Measurements from ENCODE around the gene TRAPPC3L. TPM values are rescaled to one million over a fixed set of nuclear protein-coding genes. Genes with fewer than 3 reads are reported as not detected.
A peak's percentile ranks its signal among the peaks of the same experiment; 100 is the strongest.

TRAPPC3L gene
- total and polyA plus RNA-seq, 2 of the 8 experiments (the other 6 are each of a cell fraction or from before 2014, with no cell fraction given) = not detected

DNA sequence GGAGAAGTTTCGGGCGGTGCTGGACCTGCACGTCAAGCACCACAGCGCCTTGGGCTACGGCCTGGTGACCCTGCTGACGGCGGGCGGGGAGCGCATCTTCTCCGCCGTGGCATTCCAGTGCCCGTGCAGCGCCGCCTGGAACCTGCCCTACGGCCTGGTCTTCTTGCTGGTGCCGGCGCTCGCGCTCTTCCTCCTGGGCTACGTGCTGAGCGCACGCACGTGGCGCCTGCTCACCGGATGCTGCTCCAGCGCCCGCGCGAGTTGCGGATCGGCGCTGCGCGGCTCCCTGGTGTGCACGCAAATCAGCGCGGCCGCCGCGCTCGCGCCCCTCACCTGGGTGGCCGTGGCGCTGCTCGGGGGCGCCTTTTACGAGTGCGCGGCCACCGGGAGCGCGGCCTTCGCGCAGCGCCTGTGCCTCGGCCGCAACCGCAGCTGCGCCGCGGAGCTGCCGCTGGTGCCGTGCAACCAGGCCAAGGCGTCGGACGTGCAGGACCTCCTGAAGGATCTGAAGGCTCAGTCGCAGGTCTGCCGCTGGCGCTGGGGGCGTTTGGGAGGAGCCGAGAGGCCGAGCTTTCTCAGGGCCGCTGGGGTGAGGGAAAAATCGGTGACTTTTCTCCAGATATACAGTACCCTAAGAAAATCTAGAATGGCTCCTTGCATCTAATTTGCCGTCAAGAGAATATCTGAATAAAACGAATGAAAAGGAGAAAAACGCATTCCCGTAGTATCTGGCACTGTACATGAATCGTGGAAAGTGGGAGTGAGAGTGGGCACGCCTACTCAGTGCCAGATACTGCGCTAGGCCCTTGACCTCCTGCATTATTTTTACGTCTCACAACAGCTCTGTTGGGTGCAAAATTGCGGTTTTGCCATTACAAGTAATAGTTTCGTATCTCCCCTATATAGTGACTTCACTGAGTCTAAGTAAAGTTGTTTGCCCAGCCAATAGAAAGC is 83.3 kb downstream of the TRAPPC3L start (continued):
- TF ChIP-seq MAFK (IDR thresholded peaks at IDR 0.05; ENCODE audit: low read depth, low read length) (no peak), TAF1 (IDR thresholded peaks at IDR 0.05; ENCODE audit: low read depth, low read length) (peak; percentile 59), KDM4A (IDR thresholded peaks at IDR 0.05; ENCODE audit: low read depth, low read length, severe bottlenecking) (peak; percentile 98), POLR2AphosphoS5 (IDR thresholded peaks at IDR 0.05; ENCODE audit: low read depth, low read length) (0 out of 2 replicates have a peak, but pooled peaks have one; percentile 18), KDM5A (IDR thresholded peaks at IDR 0.05; ENCODE audit: low read length) (no peak), CBX8 (IDR thresholded peaks at IDR 0.05; ENCODE audit: borderline replicate concordance, low read depth, low read length) (no peak), HDAC6 (IDR thresholded peaks at IDR 0.05; ENCODE audit: low read depth, low read length) (no peak), GABPA (IDR thresholded peaks at IDR 0.05; ENCODE audit: borderline replicate concordance, insufficient read depth, low read length) (no peak)
- TF ChIP-seq, protein P1, sequence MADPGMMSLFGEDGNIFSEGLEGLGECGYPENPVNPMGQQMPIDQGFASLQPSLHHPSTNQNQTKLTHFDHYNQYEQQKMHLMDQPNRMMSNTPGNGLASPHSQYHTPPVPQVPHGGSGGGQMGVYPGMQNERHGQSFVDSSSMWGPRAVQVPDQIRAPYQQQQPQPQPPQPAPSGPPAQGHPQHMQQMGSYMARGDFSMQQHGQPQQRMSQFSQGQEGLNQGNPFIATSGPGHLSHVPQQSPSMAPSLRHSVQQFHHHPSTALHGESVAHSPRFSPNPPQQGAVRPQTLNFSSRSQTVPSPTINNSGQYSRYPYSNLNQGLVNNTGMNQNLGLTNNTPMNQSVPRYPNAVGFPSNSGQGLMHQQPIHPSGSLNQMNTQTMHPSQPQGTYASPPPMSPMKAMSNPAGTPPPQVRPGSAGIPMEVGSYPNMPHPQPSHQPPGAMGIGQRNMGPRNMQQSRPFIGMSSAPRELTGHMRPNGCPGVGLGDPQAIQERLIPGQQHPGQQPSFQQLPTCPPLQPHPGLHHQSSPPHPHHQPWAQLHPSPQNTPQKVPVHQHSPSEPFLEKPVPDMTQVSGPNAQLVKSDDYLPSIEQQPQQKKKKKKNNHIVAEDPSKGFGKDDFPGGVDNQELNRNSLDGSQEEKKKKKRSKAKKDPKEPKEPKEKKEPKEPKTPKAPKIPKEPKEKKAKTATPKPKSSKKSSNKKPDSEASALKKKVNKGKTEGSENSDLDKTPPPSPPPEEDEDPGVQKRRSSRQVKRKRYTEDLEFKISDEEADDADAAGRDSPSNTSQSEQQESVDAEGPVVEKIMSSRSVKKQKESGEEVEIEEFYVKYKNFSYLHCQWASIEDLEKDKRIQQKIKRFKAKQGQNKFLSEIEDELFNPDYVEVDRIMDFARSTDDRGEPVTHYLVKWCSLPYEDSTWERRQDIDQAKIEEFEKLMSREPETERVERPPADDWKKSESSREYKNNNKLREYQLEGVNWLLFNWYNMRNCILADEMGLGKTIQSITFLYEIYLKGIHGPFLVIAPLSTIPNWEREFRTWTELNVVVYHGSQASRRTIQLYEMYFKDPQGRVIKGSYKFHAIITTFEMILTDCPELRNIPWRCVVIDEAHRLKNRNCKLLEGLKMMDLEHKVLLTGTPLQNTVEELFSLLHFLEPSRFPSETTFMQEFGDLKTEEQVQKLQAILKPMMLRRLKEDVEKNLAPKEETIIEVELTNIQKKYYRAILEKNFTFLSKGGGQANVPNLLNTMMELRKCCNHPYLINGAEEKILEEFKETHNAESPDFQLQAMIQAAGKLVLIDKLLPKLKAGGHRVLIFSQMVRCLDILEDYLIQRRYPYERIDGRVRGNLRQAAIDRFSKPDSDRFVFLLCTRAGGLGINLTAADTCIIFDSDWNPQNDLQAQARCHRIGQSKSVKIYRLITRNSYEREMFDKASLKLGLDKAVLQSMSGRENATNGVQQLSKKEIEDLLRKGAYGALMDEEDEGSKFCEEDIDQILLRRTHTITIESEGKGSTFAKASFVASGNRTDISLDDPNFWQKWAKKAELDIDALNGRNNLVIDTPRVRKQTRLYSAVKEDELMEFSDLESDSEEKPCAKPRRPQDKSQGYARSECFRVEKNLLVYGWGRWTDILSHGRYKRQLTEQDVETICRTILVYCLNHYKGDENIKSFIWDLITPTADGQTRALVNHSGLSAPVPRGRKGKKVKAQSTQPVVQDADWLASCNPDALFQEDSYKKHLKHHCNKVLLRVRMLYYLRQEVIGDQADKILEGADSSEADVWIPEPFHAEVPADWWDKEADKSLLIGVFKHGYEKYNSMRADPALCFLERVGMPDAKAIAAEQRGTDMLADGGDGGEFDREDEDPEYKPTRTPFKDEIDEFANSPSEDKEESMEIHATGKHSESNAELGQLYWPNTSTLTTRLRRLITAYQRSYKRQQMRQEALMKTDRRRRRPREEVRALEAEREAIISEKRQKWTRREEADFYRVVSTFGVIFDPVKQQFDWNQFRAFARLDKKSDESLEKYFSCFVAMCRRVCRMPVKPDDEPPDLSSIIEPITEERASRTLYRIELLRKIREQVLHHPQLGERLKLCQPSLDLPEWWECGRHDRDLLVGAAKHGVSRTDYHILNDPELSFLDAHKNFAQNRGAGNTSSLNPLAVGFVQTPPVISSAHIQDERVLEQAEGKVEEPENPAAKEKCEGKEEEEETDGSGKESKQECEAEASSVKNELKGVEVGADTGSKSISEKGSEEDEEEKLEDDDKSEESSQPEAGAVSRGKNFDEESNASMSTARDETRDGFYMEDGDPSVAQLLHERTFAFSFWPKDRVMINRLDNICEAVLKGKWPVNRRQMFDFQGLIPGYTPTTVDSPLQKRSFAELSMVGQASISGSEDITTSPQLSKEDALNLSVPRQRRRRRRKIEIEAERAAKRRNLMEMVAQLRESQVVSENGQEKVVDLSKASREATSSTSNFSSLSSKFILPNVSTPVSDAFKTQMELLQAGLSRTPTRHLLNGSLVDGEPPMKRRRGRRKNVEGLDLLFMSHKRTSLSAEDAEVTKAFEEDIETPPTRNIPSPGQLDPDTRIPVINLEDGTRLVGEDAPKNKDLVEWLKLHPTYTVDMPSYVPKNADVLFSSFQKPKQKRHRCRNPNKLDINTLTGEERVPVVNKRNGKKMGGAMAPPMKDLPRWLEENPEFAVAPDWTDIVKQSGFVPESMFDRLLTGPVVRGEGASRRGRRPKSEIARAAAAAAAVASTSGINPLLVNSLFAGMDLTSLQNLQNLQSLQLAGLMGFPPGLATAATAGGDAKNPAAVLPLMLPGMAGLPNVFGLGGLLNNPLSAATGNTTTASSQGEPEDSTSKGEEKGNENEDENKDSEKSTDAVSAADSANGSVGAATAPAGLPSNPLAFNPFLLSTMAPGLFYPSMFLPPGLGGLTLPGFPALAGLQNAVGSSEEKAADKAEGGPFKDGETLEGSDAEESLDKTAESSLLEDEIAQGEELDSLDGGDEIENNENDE (IDR thresholded peaks at IDR 0.05; ENCODE audit: insufficient replicate concordance, low read length) = no peak

Data from H1 (cell line).